H1 (cell line): ENCODE results near the gene HDAC6. TPM values are rescaled to one million over a fixed set of nuclear protein-coding genes. Genes with fewer than 3 reads are reported as not detected.

Experiments used
- CTCF ChIA-PET: fragments of 300-600 bp; sonication (Branson Sonifier 250); formaldehyde crosslinking; loops from one replicate; lab custom pipeline; 2021; ENCODE audit not compliant: partially characterized antibody; lab: Charles Lee
- POLR2A ChIA-PET: fragments of 300-600 bp; sonication (Branson Sonifier 250); formaldehyde crosslinking; loops from one replicate; lab custom pipeline; 2021; ENCODE audit warnings: inconsistent platforms; ENCODE audit not compliant: partially characterized antibody; lab: Charles Lee
- DNase-seq, 2 experiments: peaks; one replicate each; pipeline versions ENCODE4 v3.0.0 to v3.0.0-alpha.2; 2010 to 2022; ENCODE audit warnings: low spot score in 2 of 2, low read depth in 1 of 2, mixed read lengths in 1 of 2
- FAIRE-seq: peaks from 2 replicates; lab custom pipeline; 2011; peaks lifted over from hg19 to GRCh38; lab: Jason Lieb, UNC
- H2AFZ ChIP-seq: 2 replicates; pipeline ENCODE4 v1.8.1; 2012; ENCODE audit warnings: low read length, inconsistent platforms
- H2AK5ac ChIP-seq: 2 replicates; pipeline ENCODE4 v1.6.1; 2013; ENCODE audit warnings: low read depth, low read length
- H2BK120ac ChIP-seq: replicated peaks from 2 replicates; pipeline ENCODE3; 2013; ENCODE audit warnings: low read depth, low read length, inconsistent platforms
- H2BK12ac ChIP-seq: 2 replicates; pipeline ENCODE4 v1.6.1; 2013; ENCODE audit warnings: low read depth, low read length
- H2BK15ac ChIP-seq: 2 replicates; pipeline ENCODE4 v1.6.1; 2013; ENCODE audit warnings: low read length
- H2BK20ac ChIP-seq: 2 replicates; pipeline ENCODE4 v1.6.1; 2013; ENCODE audit warnings: low read length
- H2BK5ac ChIP-seq: 2 replicates; pipeline ENCODE4 v1.6.1; 2013; ENCODE audit warnings: low read depth, low read length
- H3K14ac ChIP-seq: 2 replicates; pipeline ENCODE4 v1.6.1; 2013; ENCODE audit warnings: inconsistent platforms; ENCODE audit not compliant: insufficient read length
- H3K18ac ChIP-seq: 2 replicates; pipeline ENCODE4 v1.6.1; 2013; ENCODE audit warnings: low read length; ENCODE audit errors: extremely low read depth
- H3K23ac ChIP-seq: 2 replicates; pipeline ENCODE4 v1.6.1; 2013; ENCODE audit warnings: inconsistent platforms; ENCODE audit not compliant: insufficient read length
- H3K23me2 ChIP-seq: 2 replicates; pipeline ENCODE4 v1.6.1; 2013; ENCODE audit warnings: low read depth, low read length
- H3K27ac ChIP-seq: 2 replicates; pipeline ENCODE4 v1.6.1; 2011; ENCODE audit warnings: low read depth, low read length, inconsistent platforms
- H3K27me3 ChIP-seq, 4 experiments: replicated peaks in 1 of 4; 1 replicate in 1 of 4; 2 replicates in 3 of 4; pipeline versions ENCODE4 v1.6.1 to v1.8.1; 2011 to 2013; ENCODE audit warnings: low read length in 3 of 4, mild to moderate bottlenecking in 3 of 4, inconsistent platforms in 2 of 4, mixed read lengths in 2 of 4, moderate library complexity in 1 of 4; ENCODE audit not compliant: control insufficient read depth in 3 of 4, insufficient read depth in 3 of 4; ENCODE audit errors: extremely low read depth in 1 of 4
- H3K36me3 ChIP-seq, 4 experiments: 2 replicates each; pipeline versions ENCODE4 v1.6.1 to v1.8.1; 2011 to 2013; ENCODE audit warnings: mild to moderate bottlenecking in 4 of 4, low read length in 3 of 4, moderate library complexity in 2 of 4, control low read depth in 1 of 4, inconsistent platforms in 1 of 4; ENCODE audit not compliant: insufficient read depth in 4 of 4, control insufficient read depth in 2 of 4
- H3K4ac ChIP-seq: replicated peaks from 2 replicates; pipeline ENCODE3; 2013; ENCODE audit warnings: low read length, low read depth, mixed read lengths, inconsistent platforms; ENCODE audit not compliant: insufficient read length
- H3K4me1 ChIP-seq, 4 experiments: replicated peaks in 1 of 4; 1 replicate in 1 of 4; 2 replicates in 3 of 4; pipeline versions ENCODE4 v1.6.1 to v1.8.1; 2011 to 2013; ENCODE audit warnings: low read length in 3 of 4, inconsistent platforms in 2 of 4, mixed read lengths in 1 of 4; ENCODE audit not compliant: insufficient read depth in 4 of 4, control insufficient read depth in 3 of 4
- H3K4me2 ChIP-seq, 2 experiments: 2 replicates each; pipeline versions ENCODE4 v1.6.1 to v1.8.1; 2011 to 2013; ENCODE audit warnings: low read depth in 2 of 2, low read length in 2 of 2, control low read depth in 1 of 2, inconsistent platforms in 1 of 2, mild to moderate bottlenecking in 1 of 2; ENCODE audit not compliant: insufficient read depth in 1 of 2
- H3K4me3 ChIP-seq, 4 experiments: fragments of 200-600, 300-600 bp in 1 of 4; sonication (generic), shearing (Covaris generic), sonication (Bioruptor Twin) in 1 of 4; 2 replicates each; pipeline versions ENCODE4 v1.5.1 to v1.8.1; 2011 to 2016; ENCODE audit warnings: low read length in 4 of 4, low read depth in 3 of 4, control low read depth in 2 of 4, inconsistent platforms in 2 of 4, mild to moderate bottlenecking in 2 of 4, mixed read lengths in 1 of 4, moderate library complexity in 1 of 4; ENCODE audit not compliant: insufficient read depth in 2 of 4; ENCODE audit errors: extremely low read depth in 1 of 4
- H3K56ac ChIP-seq: replicated peaks from 2 replicates; pipeline ENCODE3; 2013; ENCODE audit warnings: low read depth, mild to moderate bottlenecking, mixed read lengths, low read length, inconsistent platforms; ENCODE audit not compliant: insufficient read length
- H3K79me1 ChIP-seq: 2 replicates; pipeline ENCODE4 v1.6.1; 2013; ENCODE audit warnings: low read depth, low read length, control low read depth
- H3K79me2 ChIP-seq, 2 experiments: 2 replicates each; pipeline versions ENCODE4 v1.6.1 to v1.8.1; 2012 to 2013; ENCODE audit warnings: low read length in 2 of 2, mild to moderate bottlenecking in 2 of 2, inconsistent platforms in 1 of 2; ENCODE audit not compliant: insufficient read depth in 2 of 2, control insufficient read depth in 1 of 2
- H3K9ac ChIP-seq, 4 experiments: replicated peaks in 1 of 4; 1 replicate in 1 of 4; 2 replicates in 3 of 4; pipeline versions ENCODE4 v1.6.1 to v1.8.1; 2011 to 2013; ENCODE audit warnings: low read depth in 3 of 4, low read length in 3 of 4, control low read depth in 2 of 4, mild to moderate bottlenecking in 2 of 4, moderate library complexity in 2 of 4, inconsistent platforms in 1 of 4; ENCODE audit errors: extremely low read depth in 1 of 4
- H3K9me3 ChIP-seq, 2 experiments: 2 replicates each; pipeline versions ENCODE4 v1.6.1 to v1.8.1; 2012 to 2013; ENCODE audit warnings: mild to moderate bottlenecking in 2 of 2, moderate library complexity in 2 of 2, control low read depth in 1 of 2, inconsistent platforms in 1 of 2, low read depth in 1 of 2, low read length in 1 of 2, mixed read lengths in 1 of 2; ENCODE audit not compliant: insufficient read depth in 2 of 2
- H4K20me1 ChIP-seq, 2 experiments: replicated peaks in 1 of 2; 2 replicates each; pipeline versions ENCODE3 to v1.8.1; 2011 to 2013; ENCODE audit warnings: inconsistent platforms in 2 of 2, low read length in 2 of 2, mild to moderate bottlenecking in 1 of 2; ENCODE audit not compliant: insufficient read depth in 2 of 2, control insufficient read depth in 1 of 2
- H4K5ac ChIP-seq: 2 replicates; pipeline ENCODE4 v1.6.1; 2013; ENCODE audit warnings: low read length, low read depth, mixed read lengths, inconsistent platforms; ENCODE audit not compliant: insufficient read length
- H4K8ac ChIP-seq: 2 replicates; pipeline ENCODE4 v1.8.0; 2013; ENCODE audit warnings: mild to moderate bottlenecking, moderate library complexity, low read length, inconsistent platforms; ENCODE audit not compliant: insufficient read depth; ENCODE audit errors: extremely low read depth
- H4K91ac ChIP-seq: replicated peaks from 2 replicates; pipeline ENCODE3; 2013; ENCODE audit warnings: low read length, mixed read lengths, inconsistent platforms; ENCODE audit not compliant: insufficient read length
- CTBP2 ChIP-seq: IDR thresholded peaks from 2 replicates; pipeline ENCODE4 v1.7.0; 2011; ENCODE audit warnings: borderline replicate concordance, mild to moderate bottlenecking, moderate library complexity, mixed read lengths, low read length; ENCODE audit not compliant: insufficient read depth, insufficient read length
- CTCF ChIP-seq, 3 experiments: IDR thresholded peaks; 1 replicate in 2 of 3; 2 replicates in 1 of 3; pipeline versions ENCODE4 v1.5.1 to v1.6.1; 2011; ENCODE audit warnings: low read length in 3 of 3, mild to moderate bottlenecking in 3 of 3, inconsistent platforms in 2 of 3, low read depth in 1 of 3, moderate library complexity in 1 of 3; ENCODE audit not compliant: insufficient read depth in 1 of 3; ENCODE audit errors: control extremely low read depth in 1 of 3
- EZH2 ChIP-seq: fragments of 200-600 bp; sonication (generic); IDR thresholded peaks from 2 replicates; pipeline ENCODE4 v1.7.1; 2012; ENCODE audit warnings: low read depth, mild to moderate bottlenecking, moderate library complexity, low read length, inconsistent platforms; ENCODE audit not compliant: severe bottlenecking
- MAFK ChIP-seq: IDR thresholded peaks from 2 replicates; pipeline ENCODE4 v1.6.1; 2012; ENCODE audit warnings: low read depth, mild to moderate bottlenecking, improper control_type of control experiment, low read length
- NANOG ChIP-seq: IDR thresholded peaks from 2 replicates; pipeline ENCODE4 v1.6.1; 2011; ENCODE audit warnings: low read length, low read depth, mild to moderate bottlenecking, inconsistent platforms; ENCODE audit not compliant: insufficient read depth, poor library complexity, severe bottlenecking
- SIN3A ChIP-seq, 2 experiments: IDR thresholded peaks in 1 of 2; conservative IDR thresholded peaks in 1 of 2; 2 replicates each; pipeline ENCODE4 v1.6.1; 2011 to 2012; ENCODE audit warnings: low read length in 2 of 2, improper control_type of control experiment in 1 of 2, low read depth in 1 of 2, mild to moderate bottlenecking in 1 of 2
- SIX5 ChIP-seq: IDR thresholded peaks from 2 replicates; pipeline ENCODE4 v1.6.1; 2011; ENCODE audit warnings: mild to moderate bottlenecking, low read depth, low read length
- TAF1 ChIP-seq: IDR thresholded peaks from 2 replicates; pipeline ENCODE4 v1.6.1; 2011; ENCODE audit warnings: mild to moderate bottlenecking, low read depth, low read length
- TEAD4 ChIP-seq: IDR thresholded peaks from 2 replicates; pipeline ENCODE4 v1.6.1; 2012; ENCODE audit warnings: low read depth, low read length, inconsistent platforms, mixed read lengths
- WGBS, 2 experiments: shearing (Covaris generic) in 1 of 2; methylation state at CpG; one replicate each; pipeline versions ENCODE4 v1.1.6 to v1.1.7; 2013 to 2015; ENCODE audit warnings: low lambda C conversion rate in 2 of 2, mixed read lengths in 2 of 2, inconsistent platforms in 1 of 2, low coverage in 1 of 2, missing lambda C conversion rate in 1 of 2; ENCODE audit not compliant: insufficient replicate concordance in 2 of 2, insufficient coverage in 1 of 2, insufficient read length in 1 of 2; ENCODE audit errors: extremely low coverage in 1 of 2, missing lambda C conversion rate in 1 of 2; 5-methylcytosine and 5-hydroxymethylcytosine counted together
- polyA plus RNA-seq, 7 experiments: library from polyadenylated mRNA; depleted of rRNA in 3 of 7; stranded (reverse) in 5 of 7; unstranded in 2 of 7; fragments of >200 nt in 5 of 7; fragments of 200-250 nt in 2 of 7; gene quantifications; 1 replicate in 5 of 7; 2 replicates in 1 of 7; 4 replicates in 1 of 7; pipeline versions ENCODE4 v1.2.1 to v1.2.3, GENCODE V29; 2011 to 2013; ENCODE audit warnings: missing spikeins in 2 of 7, mixed read lengths in 2 of 7
- total RNA-seq: library from RNA; stranded (reverse); fragmentation: NEBNext Ultra II Directional; extraction: Animal tissue kit (Norgen Biotek cat#: 25700); gene quantifications from 2 replicates; pipeline ENCODE4 v1.2.1, GENCODE V29; 2021

HDAC6 gene
- total and polyA plus RNA-seq, 2 of the 8 experiments (the other 6 are each of a cell fraction or from before 2014, with no cell fraction given) = 34.0 to 51.8 TPM

- H3K14ac ChIP-seq = no peak overlapping the region
- H3K18ac ChIP-seq = no peak overlapping the region
- no peak overlapping the region for H2BK5ac ChIP-seq
- H2AK5ac ChIP-seq = no peak overlapping the region
- TF ChIP-seq MAFK (no peak), TEAD4 (no peak), NANOG (no peak), CTCF (IDR thresholded peaks at IDR 0.05; ENCODE audit: control extremely low read depth in 1 of 3, insufficient read depth in 1 of 3, low read depth in 1 of 3, low read length in 3 of 3) (no peak), TAF1 (no peak), SIX5 (no peak), CTBP2 (no peak), SIN3A (conservative IDR thresholded peaks at IDR 0.05 in 1 of 2, IDR thresholded peaks at IDR 0.05 in 1 of 2; ENCODE audit: low read depth in 1 of 2, low read length in 2 of 2) (no peak), EZH2 (no peak)
- no peaks in the 10 kb centered on the region for H3K23me2 ChIP-seq
- H2BK20ac ChIP-seq = no peak overlapping the region
- ChIA-PET POLR2A (no interaction called here), CTCF (no interaction called here)
- no peak overlapping the region for H2BK120ac ChIP-seq
- no peaks in the 10 kb centered on the region for H3K36me3 ChIP-seq
- DNase-seq = no peak
- H3K4me1 ChIP-seq = no peaks in the 10 kb centered on the region
- no peak overlapping the region for H3K4me3 ChIP-seq
- H3K27ac ChIP-seq = no peak overlapping the region
- no peaks in the 10 kb centered on the region for H3K79me1 ChIP-seq
- H2AFZ ChIP-seq = no peak overlapping the region
- no peaks in the 10 kb centered on the region for H4K20me1 ChIP-seq
- no peak overlapping the region for H2BK12ac ChIP-seq
- no peak for FAIRE-seq
- no peak overlapping the region for H3K4ac ChIP-seq
- H4K91ac ChIP-seq = no peak overlapping the region
- no peak overlapping the region for H4K8ac ChIP-seq
- H3K23ac ChIP-seq = no peak overlapping the region
- no peak overlapping the region for H3K9ac ChIP-seq
- no peaks in the 10 kb centered on the region for H3K79me2 ChIP-seq
- no peak overlapping the region for H2BK15ac ChIP-seq
- H3K9me3 ChIP-seq = no peaks in the 10 kb centered on the region
- no peak overlapping the region for H3K4me2 ChIP-seq
- no peaks in the 10 kb centered on the region for H3K27me3 ChIP-seq
- WGBS, 2 experiments = 88% methylated on average over 7 of the region's 7 CpGs; no CpG with 5 or more reads in 1 of the 2 experiments
- no peak overlapping the region for H3K56ac ChIP-seq
- no peak overlapping the region for H4K5ac ChIP-seq
These were observed 49.4 kb upstream of the HDAC6 start for GRCh38 chrX:48752498-48752897.
